ENCODE data around the gene TMEM132D.

Gene TMEM132D

GRCh38 chr12:129873111-129873832, 30.6 kb downstream of the TMEM132D start:
- in situ Hi-C loops (cut with MboI; ENCODE audit: low sequenced_read_pairs), result no loop called here

- in situ Hi-C loops (cut with MboI; ENCODE audit: low sequenced_read_pairs), result no loop called here
Observed at GRCh38 chr12:129871991-129872972, 31.5 kb downstream of the TMEM132D start.

GRCh38 chr12:129870796-129871195, 33.0 kb downstream of the TMEM132D start:
- in situ Hi-C loops (cut with MboI; ENCODE audit: low sequenced_read_pairs), result no loop called here

GRCh38 chr12:129870136-129870535, 33.7 kb downstream of the TMEM132D start:
- in situ Hi-C loops (cut with MboI; ENCODE audit: low sequenced_read_pairs), result no loop called here

GRCh38 chr12:129868575-129868974, 35.2 kb downstream of the TMEM132D start:
- in situ Hi-C loops (cut with MboI; ENCODE audit: low sequenced_read_pairs), result no loop called here

- in situ Hi-C loops (cut with MboI; ENCODE audit: low sequenced_read_pairs), result no loop called here
Observed at GRCh38 chr12:129863938-129864337, 39.9 kb downstream of the TMEM132D start.

GRCh38 chr12:129862561-129863175, 41.2 kb downstream of the TMEM132D start:
- in situ Hi-C loops (cut with MboI; ENCODE audit: low sequenced_read_pairs), result no loop called here

GRCh38 chr12:129861951-129862350, 41.9 kb downstream of the TMEM132D start:
- in situ Hi-C loops (cut with MboI; ENCODE audit: low sequenced_read_pairs), result no loop called here

GRCh38 chr12:129854591-129854990, 49.2 kb downstream of the TMEM132D start:
- in situ Hi-C loops (cut with MboI; ENCODE audit: low sequenced_read_pairs), result no loop called here

GRCh38 chr12:129851296-129851695, 52.5 kb downstream of the TMEM132D start:
- in situ Hi-C loops (cut with MboI; ENCODE audit: low sequenced_read_pairs), result no loop called here

- in situ Hi-C loops (cut with MboI; ENCODE audit: low sequenced_read_pairs), result no loop called here
Observed at GRCh38 chr12:129848876-129849275, 54.9 kb downstream of the TMEM132D start.

- in situ Hi-C loops (cut with MboI; ENCODE audit: low sequenced_read_pairs), result no loop called here
Observed at GRCh38 chr12:129847063-129847462, 56.8 kb downstream of the TMEM132D start.

- in situ Hi-C loops (cut with MboI; ENCODE audit: low sequenced_read_pairs), result no loop called here
Observed at GRCh38 chr12:129844662-129845220, 59.1 kb downstream of the TMEM132D start.

- in situ Hi-C loops (cut with MboI; ENCODE audit: low sequenced_read_pairs), result no loop called here
Observed at GRCh38 chr12:129841251-129841650, 62.6 kb downstream of the TMEM132D start.

- in situ Hi-C loops (cut with MboI; ENCODE audit: low sequenced_read_pairs), result no loop called here
Observed at GRCh38 chr12:129840145-129840884, 63.5 kb downstream of the TMEM132D start.

GRCh38 chr12:129839679-129840078, 64.1 kb downstream of the TMEM132D start:
- in situ Hi-C loops (cut with MboI; ENCODE audit: low sequenced_read_pairs), result no loop called here

GRCh38 chr12:129831294-129831693, 72.5 kb downstream of the TMEM132D start:
- in situ Hi-C loops (cut with MboI; ENCODE audit: low sequenced_read_pairs), result no loop called here

- in situ Hi-C loops (cut with MboI; ENCODE audit: low sequenced_read_pairs), result no loop called here
Observed at GRCh38 chr12:129830796-129831195, 73.0 kb downstream of the TMEM132D start.

GRCh38 chr12:129827866-129828384, 75.9 kb downstream of the TMEM132D start:
- in situ Hi-C loops (cut with MboI; ENCODE audit: low sequenced_read_pairs), result no loop called here

Data from HL-60/S4 treated with phorbol 12-myristate 13-acetate at 8.2 ng/mL for 4 days and 3 days (cell line).